Measurements from ENCODE around the gene FAM98B. TPM values are rescaled to one million over a fixed set of nuclear protein-coding genes. Genes with fewer than 3 reads are reported as not detected.

Gene FAM98B
- total and polyA plus RNA-seq, 10 of the 15 experiments (the other 5 are each of a cell fraction or from before 2014, with no cell fraction given): 1.3 to 36.7 (median 10.9) TPM

DNA sequence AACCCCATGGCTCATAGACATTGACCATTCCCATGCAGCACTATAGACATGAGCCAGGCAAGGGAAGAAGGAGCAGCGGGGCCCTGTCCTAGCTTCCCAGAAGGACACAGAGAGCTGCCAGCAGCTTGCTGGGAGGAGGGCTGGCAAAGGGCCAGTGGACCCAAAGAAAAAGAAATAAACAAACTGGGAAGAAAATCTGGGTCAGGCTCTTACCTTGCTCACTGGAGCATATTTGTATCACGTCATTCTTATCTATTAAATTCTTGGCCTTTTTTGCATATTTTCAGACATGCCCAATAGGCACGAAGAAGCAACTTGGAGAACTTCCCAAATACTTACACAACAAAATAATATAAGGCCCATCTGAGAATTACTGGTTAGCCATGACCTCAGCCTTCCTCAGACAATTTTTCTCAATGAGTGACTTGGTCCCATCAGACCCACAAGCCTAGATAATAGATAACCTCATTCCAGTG is 82.3 kb downstream of the FAM98B start:
- FAIRE-seq (no peak), DNase-seq (ENCODE audit: low read depth, low spot score) (no peak), ATAC-seq (no peak)
- no peaks in the 10 kb centered on the region for H3K4me1 ChIP-seq (ENCODE audit: control insufficient read depth, insufficient read depth, low read length)
- no peaks in the 10 kb centered on the region; the same call in 1 of the 2 replicates for H4K20me1 ChIP-seq (ENCODE audit: control insufficient read depth, insufficient read depth)
- H3K27me3 ChIP-seq (replicated peaks in 1 of 2; ENCODE audit: control insufficient read depth in 2 of 2, insufficient read depth in 2 of 2, low read length in 1 of 2): no peaks in the 10 kb centered on the region
- ChIA-PET POLR2A (no interaction called here), CTCF (interaction anchor here (1.6 to 3.3 kb wide), 2 partner anchors 154 to 163 kb away, joined by 6 to 14 read pairs; no protein-coding TSS in a partner anchor), RAD21 (ENCODE audit: unreplicated experiment) (interaction anchor here (1.4 to 1.5 kb wide), 2 partner anchors 28 to 155 kb away, joined by 4 read pairs; no protein-coding TSS in a partner anchor), SMC1A (ENCODE audit: uncharacterized antibody, unreplicated experiment) (interaction anchor here (1.0 to 1.5 kb wide), 2 partner anchors 16 to 116 kb away, joined by 3 to 4 read pairs; no protein-coding TSS in a partner anchor)
- H3K9ac ChIP-seq (ENCODE audit: control insufficient read depth, insufficient read depth, low read length): no peak overlapping the region
- intact Hi-C loops (cut with micrococcal nuclease; ENCODE audit: unreplicated experiment): no loop called here
- no peaks in the 10 kb centered on the region for H3K9me3 ChIP-seq (replicated peaks; ENCODE audit: control insufficient read depth, insufficient read depth, low read length)
- no peak overlapping the region for H3K4me3 ChIP-seq
- H3K79me2 ChIP-seq (ENCODE audit: control insufficient read depth, insufficient read depth, low read length): no peaks in the 10 kb centered on the region; the same call in 1 of the 2 replicates
- BruUV-seq (replicated peaks): no TSS peak
- H2AFZ ChIP-seq (ENCODE audit: control insufficient read depth, low read depth, low read length): no peak overlapping the region
- H3K27ac ChIP-seq (ENCODE audit: control insufficient read depth, insufficient read depth): no peak overlapping the region
- H3K4me2 ChIP-seq (ENCODE audit: control insufficient read depth, insufficient read depth): no peak overlapping the region
- 68% methylated on average over 3 of the region's 3 CpGs for WGBS (ENCODE audit: insufficient coverage, insufficient replicate concordance, low lambda C conversion rate, missing lambda C conversion rate)
- peaks cover 3 to 8% of the 10 kb centered on the region in 2 experiments; a peak in 3 of 4 replicates for H3K36me3 ChIP-seq (ENCODE audit: control insufficient read depth in 2 of 2, insufficient read depth in 2 of 2, low read length in 1 of 2)
- TF ChIP-seq, protein P1, sequence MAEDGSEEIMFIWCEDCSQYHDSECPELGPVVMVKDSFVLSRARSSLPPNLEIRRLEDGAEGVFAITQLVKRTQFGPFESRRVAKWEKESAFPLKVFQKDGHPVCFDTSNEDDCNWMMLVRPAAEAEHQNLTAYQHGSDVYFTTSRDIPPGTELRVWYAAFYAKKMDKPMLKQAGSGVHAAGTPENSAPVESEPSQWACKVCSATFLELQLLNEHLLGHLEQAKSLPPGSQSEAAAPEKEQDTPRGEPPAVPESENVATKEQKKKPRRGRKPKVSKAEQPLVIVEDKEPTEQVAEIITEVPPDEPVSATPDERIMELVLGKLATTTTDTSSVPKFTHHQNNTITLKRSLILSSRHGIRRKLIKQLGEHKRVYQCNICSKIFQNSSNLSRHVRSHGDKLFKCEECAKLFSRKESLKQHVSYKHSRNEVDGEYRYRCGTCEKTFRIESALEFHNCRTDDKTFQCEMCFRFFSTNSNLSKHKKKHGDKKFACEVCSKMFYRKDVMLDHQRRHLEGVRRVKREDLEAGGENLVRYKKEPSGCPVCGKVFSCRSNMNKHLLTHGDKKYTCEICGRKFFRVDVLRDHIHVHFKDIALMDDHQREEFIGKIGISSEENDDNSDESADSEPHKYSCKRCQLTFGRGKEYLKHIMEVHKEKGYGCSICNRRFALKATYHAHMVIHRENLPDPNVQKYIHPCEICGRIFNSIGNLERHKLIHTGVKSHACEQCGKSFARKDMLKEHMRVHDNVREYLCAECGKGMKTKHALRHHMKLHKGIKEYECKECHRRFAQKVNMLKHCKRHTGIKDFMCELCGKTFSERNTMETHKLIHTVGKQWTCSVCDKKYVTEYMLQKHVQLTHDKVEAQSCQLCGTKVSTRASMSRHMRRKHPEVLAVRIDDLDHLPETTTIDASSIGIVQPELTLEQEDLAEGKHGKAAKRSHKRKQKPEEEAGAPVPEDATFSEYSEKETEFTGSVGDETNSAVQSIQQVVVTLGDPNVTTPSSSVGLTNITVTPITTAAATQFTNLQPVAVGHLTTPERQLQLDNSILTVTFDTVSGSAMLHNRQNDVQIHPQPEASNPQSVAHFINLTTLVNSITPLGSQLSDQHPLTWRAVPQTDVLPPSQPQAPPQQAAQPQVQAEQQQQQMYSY (CRISPR knock-in tag; IDR thresholded peaks at IDR 0.05): no peak
- TF ChIP-seq, protein P2, sequence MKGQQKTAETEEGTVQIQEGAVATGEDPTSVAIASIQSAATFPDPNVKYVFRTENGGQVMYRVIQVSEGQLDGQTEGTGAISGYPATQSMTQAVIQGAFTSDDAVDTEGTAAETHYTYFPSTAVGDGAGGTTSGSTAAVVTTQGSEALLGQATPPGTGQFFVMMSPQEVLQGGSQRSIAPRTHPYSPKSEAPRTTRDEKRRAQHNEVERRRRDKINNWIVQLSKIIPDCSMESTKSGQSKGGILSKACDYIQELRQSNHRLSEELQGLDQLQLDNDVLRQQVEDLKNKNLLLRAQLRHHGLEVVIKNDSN (IDR thresholded peaks at IDR 0.05; ENCODE audit: borderline replicate concordance, extremely low read length, insufficient read depth, low read depth, low read length): no peak
- TF ChIP-seq NR2F1 (conservative IDR thresholded peaks at IDR 0.05): no peak
- TF ChIP-seq ETV6 (conservative IDR thresholded peaks at IDR 0.05 in 1 of 2, IDR thresholded peaks at IDR 0.05 in 1 of 2; ENCODE audit: borderline replicate concordance in 1 of 2, low read depth in 1 of 2): no peak
- TF ChIP-seq DPF2 (IDR thresholded peaks at IDR 0.05): no peak
- no peak for TF ChIP-seq MEF2A (IDR thresholded peaks at IDR 0.05; ENCODE audit: insufficient read depth, low read depth, low read length)
- TF ChIP-seq IKZF2 (IDR thresholded peaks at IDR 0.05): no peak
- in situ Hi-C loops (cut with MboI): no loop called here

Other genes with a start within 250 kb of the FAM98B start
- 0.60 and 0.79 TPM in 2 replicates for gene SPRED1, start 201.3 kb upstream of the FAM98B start, total RNA-seq (2014; rRNA removed)
- 0.31 and 0.78 TPM in 2 replicates for gene SPRED1, start 201.3 kb upstream of the FAM98B start, total RNA-seq (2014; rRNA removed; fragmentation: Illumina TruSeq; extraction: Trizol)
- 0.40 and 0.95 TPM in 2 replicates for gene SPRED1, start 201.3 kb upstream of the FAM98B start, total RNA-seq (2021)
- 2.6 and 5.3 TPM in 2 replicates for gene SPRED1, start 201.3 kb upstream of the FAM98B start, polyA plus RNA-seq (2011; rRNA removed)
- gene SPRED1, start 201.3 kb upstream of the FAM98B start, polyA plus RNA-seq (2014; fragmentation: Illumina TruSeq; extraction: Trizol): 0.24 and 0.48 TPM in 2 replicates
- under 1 TPM; 0.08 to 0.13 TPM for gene SPRED1, start 201.3 kb upstream of the FAM98B start, polyA plus RNA-seq (2014; fragmentation: Nextera tagmentation; extraction: Ambion mirVana)
- gene SPRED1, start 201.3 kb upstream of the FAM98B start, polyA plus RNA-seq (2014; rRNA removed): 0.13 and 0.36 TPM in 2 replicates
- under 1 TPM; 0.19 to 0.20 TPM for gene SPRED1, start 201.3 kb upstream of the FAM98B start, polyA plus RNA-seq (2016; fragmentation: Nextera tagmentation; extraction: Ambion mirVana)
- 27.4 and 31.3 TPM in 2 replicates for gene RASGRP1, start 110.7 kb downstream of the FAM98B start, total RNA-seq (2014; rRNA removed)
- 23.5 and 23.8 TPM in 2 replicates for gene RASGRP1, start 110.7 kb downstream of the FAM98B start, total RNA-seq (2014; rRNA removed; fragmentation: Illumina TruSeq; extraction: Trizol)
- gene RASGRP1, start 110.7 kb downstream of the FAM98B start, total RNA-seq (2021): 25.5 and 29.3 TPM in 2 replicates
- 234 and 259 TPM in 2 replicates for gene RASGRP1, start 110.7 kb downstream of the FAM98B start, polyA plus RNA-seq (2011; rRNA removed)
- 26.0 and 32.7 TPM in 2 replicates for gene RASGRP1, start 110.7 kb downstream of the FAM98B start, polyA plus RNA-seq (2014; fragmentation: Illumina TruSeq; extraction: Trizol)
- 1 to 10 TPM; 5.6 to 6.2 TPM for gene RASGRP1, start 110.7 kb downstream of the FAM98B start, polyA plus RNA-seq (2014; fragmentation: Nextera tagmentation; extraction: Ambion mirVana)
- 17.0 and 18.3 TPM in 2 replicates for gene RASGRP1, start 110.7 kb downstream of the FAM98B start, polyA plus RNA-seq (2014; rRNA removed)
- gene RASGRP1, start 110.7 kb downstream of the FAM98B start, polyA plus RNA-seq (2016; fragmentation: Nextera tagmentation; extraction: Ambion mirVana): 10 to 100 TPM in 1 of 2 experiments, 1 to 10 TPM in 1; 9.9 to 13.3 TPM

Data from GM12878 (cell line).